Activated naive CD8-positive, alpha-beta T cell treated with anti-CD3 and anti-CD28 coated beads, Interleukin-2, amount 50 U/mL, for 24 hours (primary cell): ENCODE data around the gene MTUS2.

ENCODE experiments used
- ATAC-seq: fragments of 150-1000 bp; cut with Tn5 transposase; one replicate; pipeline ENCODE4 v1.10.0; 2021
- DNase-seq: peaks from one replicate; pipeline ENCODE4 v3.0.0; 2021
- H3K27ac Mint-ChIP-seq: one replicate; pipeline ENCODE4 v1.8.0; 2021; ENCODE audit warnings: mild to moderate bottlenecking, mixed read lengths
- H3K27me3 Mint-ChIP-seq: one replicate; pipeline ENCODE4 v1.8.0; 2021; ENCODE audit warnings: mixed read lengths
- H3K36me3 Mint-ChIP-seq: one replicate; pipeline ENCODE4 v1.8.0; 2021; ENCODE audit warnings: low read depth, mixed read lengths
- H3K4me1 Mint-ChIP-seq: one replicate; pipeline ENCODE4 v1.8.0; 2021; ENCODE audit warnings: mixed read lengths
- H3K4me3 Mint-ChIP-seq: one replicate; pipeline ENCODE4 v1.8.0; 2021; ENCODE audit warnings: mild to moderate bottlenecking, moderate library complexity, mixed read lengths
- H3K9me3 Mint-ChIP-seq: one replicate; pipeline ENCODE4 v1.8.0; 2021; ENCODE audit warnings: mixed read lengths

Gene MTUS2

GRCh38 chr13:29514720-29515310, 694.7 kb downstream of the MTUS2 start:
- Mint-ChIP-seq H3K4me3 (no peak overlapping the region), H3K36me3 (peaks cover 35% of the 10 kb centered on the region), H3K4me1 (peaks cover 2% of the 10 kb centered on the region), H3K27ac (no peak overlapping the region), H3K9me3 (no peaks in the 10 kb centered on the region), H3K27me3 (no peaks in the 10 kb centered on the region)
- DNase-seq (no peak), ATAC-seq (no peak)

DNA sequence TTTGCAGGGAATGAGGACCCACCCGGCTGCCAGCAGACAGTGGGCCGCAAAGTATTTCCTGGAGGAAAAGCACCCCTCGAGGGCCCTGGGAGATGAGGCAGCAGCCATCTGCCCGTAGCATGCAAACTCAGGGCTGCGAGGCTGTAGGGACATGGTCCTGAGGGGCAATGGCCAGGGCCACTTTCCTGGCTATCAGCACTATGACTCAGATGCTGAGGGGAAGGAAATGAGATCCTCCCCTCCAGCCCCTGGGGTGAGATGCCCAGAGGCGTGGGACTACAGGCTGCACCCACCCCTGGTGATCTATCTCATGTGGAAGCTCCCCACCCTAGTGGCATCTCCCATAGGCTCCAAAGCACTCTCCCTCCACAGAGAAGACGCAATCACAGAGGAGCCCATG, 695.2 kb downstream of the MTUS2 start:
- Mint-ChIP-seq H3K4me3 (no peak overlapping the region), H3K27me3 (no peaks in the 10 kb centered on the region), H3K27ac (no peak overlapping the region), H3K36me3 (peaks cover 41% of the 10 kb centered on the region), H3K9me3 (no peaks in the 10 kb centered on the region), H3K4me1 (peaks cover 2% of the 10 kb centered on the region)
- ATAC-seq (no peak), DNase-seq (no peak)

GRCh38 chr13:29516012-29516411, 695.9 kb downstream of the MTUS2 start:
- Mint-ChIP-seq H3K27ac (no peak overlapping the region), H3K36me3 (peaks cover 43% of the 10 kb centered on the region), H3K4me1 (peaks cover 2% of the 10 kb centered on the region), H3K4me3 (no peak overlapping the region), H3K27me3 (no peaks in the 10 kb centered on the region), H3K9me3 (no peaks in the 10 kb centered on the region)
- DNase-seq, result no peak
- ATAC-seq, result no peak

GRCh38 chr13:29516880-29517279, 696.7 kb downstream of the MTUS2 start:
- H3K36me3 Mint-ChIP-seq, result peaks cover 49% of the 10 kb centered on the region
- ATAC-seq, result no peak
- H3K27me3 Mint-ChIP-seq, result no peaks in the 10 kb centered on the region
- H3K4me1 Mint-ChIP-seq, result peaks cover 2% of the 10 kb centered on the region
- H3K27ac Mint-ChIP-seq, result no peak overlapping the region
- H3K9me3 Mint-ChIP-seq, result no peaks in the 10 kb centered on the region
- no peak overlapping the region for H3K4me3 Mint-ChIP-seq
- DNase-seq, result no peak

GRCh38 chr13:29519921-29520320, 699.8 kb downstream of the MTUS2 start:
- H3K27ac Mint-ChIP-seq, result peak overlapping the region; percentile 46
- no peak overlapping the region for H3K4me3 Mint-ChIP-seq
- DNase-seq (no peak), ATAC-seq (no peak)
- H3K27me3 Mint-ChIP-seq, result no peaks in the 10 kb centered on the region
- no peaks in the 10 kb centered on the region for H3K4me1 Mint-ChIP-seq
- no peaks in the 10 kb centered on the region for H3K9me3 Mint-ChIP-seq
- peaks cover 57% of the 10 kb centered on the region for H3K36me3 Mint-ChIP-seq

DNA sequence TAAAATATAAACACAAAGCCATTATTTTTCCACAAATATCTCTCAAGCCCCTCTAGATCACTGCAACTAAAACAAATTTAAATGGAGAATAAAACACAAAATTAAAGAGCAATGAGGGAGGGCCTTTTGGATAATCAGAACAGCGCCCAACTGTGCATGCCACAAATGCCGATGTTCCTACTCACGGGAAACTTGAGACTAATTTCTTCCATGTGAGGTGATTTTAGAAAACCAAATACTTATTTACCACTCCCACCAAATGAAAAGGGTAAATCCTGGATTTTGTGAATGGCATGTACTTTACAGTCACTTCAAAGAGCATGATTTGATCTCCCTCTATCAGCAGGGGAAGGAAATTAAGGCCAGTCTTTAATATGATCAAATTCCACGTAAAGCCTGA, 700.5 kb downstream of the MTUS2 start:
- Mint-ChIP-seq H3K36me3 (peaks cover 60% of the 10 kb centered on the region), H3K27ac (no peak overlapping the region), H3K4me3 (no peak overlapping the region), H3K4me1 (no peaks in the 10 kb centered on the region), H3K27me3 (no peaks in the 10 kb centered on the region), H3K9me3 (no peaks in the 10 kb centered on the region)
- ATAC-seq (no peak), DNase-seq (no peak)

DNA sequence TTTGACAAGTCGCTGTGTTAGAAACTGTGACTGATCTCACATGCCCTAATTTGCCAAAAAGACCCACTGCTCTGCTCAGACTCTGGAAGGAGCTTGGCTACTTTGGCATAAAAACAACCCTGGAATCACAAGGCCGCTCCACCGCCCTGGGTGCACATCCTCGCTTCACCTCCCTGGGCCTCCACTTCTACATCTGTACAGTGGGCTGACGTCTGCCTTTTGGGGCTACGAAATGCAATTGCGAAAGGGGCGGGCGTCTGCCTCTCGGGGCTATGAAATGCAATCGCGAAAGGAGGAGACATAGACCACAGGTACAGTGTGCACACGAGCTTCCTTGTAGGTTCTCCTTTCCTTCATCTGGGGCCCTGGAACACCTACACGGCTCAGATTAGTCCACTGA, 701.2 kb downstream of the MTUS2 start:
- Mint-ChIP-seq H3K4me3 (no peak overlapping the region), H3K36me3 (peaks cover 54% of the 10 kb centered on the region), H3K9me3 (no peaks in the 10 kb centered on the region), H3K27ac (no peak overlapping the region), H3K4me1 (no peaks in the 10 kb centered on the region), H3K27me3 (no peaks in the 10 kb centered on the region)
- DNase-seq (no peak), ATAC-seq (no peak)

DNA sequence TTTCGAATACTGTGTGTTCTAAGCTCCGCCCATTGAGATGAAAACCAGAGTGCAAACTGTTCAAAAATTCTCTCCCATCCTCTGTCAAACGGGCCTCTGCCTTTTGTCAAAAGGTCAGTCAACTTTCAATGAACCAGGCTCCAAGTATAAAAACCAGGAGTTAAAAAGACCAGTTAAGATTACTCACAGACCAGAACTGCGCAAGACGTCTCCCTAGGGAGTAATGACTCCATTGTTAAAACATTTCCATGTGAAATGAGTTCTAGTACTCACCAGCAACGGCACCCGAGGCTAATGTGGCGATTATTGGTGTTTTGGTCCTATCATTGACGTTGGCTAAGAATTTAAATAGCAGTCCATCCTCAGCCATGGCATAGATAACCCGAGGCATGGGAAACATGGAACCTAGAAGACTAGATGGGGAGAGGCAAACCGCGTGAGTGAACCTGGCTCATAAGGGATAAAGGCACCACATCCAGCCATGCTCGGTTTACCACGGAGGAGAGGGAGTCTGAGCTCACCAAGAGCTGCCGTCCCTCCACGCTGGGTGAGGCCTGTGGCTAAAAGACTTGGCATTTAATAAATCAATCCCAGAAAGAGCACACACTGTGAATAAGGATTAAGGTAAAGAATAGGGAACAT, 702.0 kb downstream of the MTUS2 start:
- Mint-ChIP-seq H3K9me3 (no peaks in the 10 kb centered on the region), H3K4me3 (no peak overlapping the region), H3K27ac (no peak overlapping the region), H3K27me3 (no peaks in the 10 kb centered on the region), H3K36me3 (peaks cover 58% of the 10 kb centered on the region), H3K4me1 (no peaks in the 10 kb centered on the region)
- DNase-seq (no peak), ATAC-seq (no peak)

- no peak for ATAC-seq
- Mint-ChIP-seq H3K27ac (no peak overlapping the region), H3K27me3 (no peaks in the 10 kb centered on the region), H3K4me1 (no peaks in the 10 kb centered on the region), H3K9me3 (no peaks in the 10 kb centered on the region), H3K4me3 (no peak overlapping the region), H3K36me3 (peaks cover 62% of the 10 kb centered on the region)
- no peak for DNase-seq
Observed at GRCh38 chr13:29523199-29523961, 703.2 kb downstream of the MTUS2 start.

- H3K27me3 Mint-ChIP-seq, result no peaks in the 10 kb centered on the region
- H3K9me3 Mint-ChIP-seq, result no peaks in the 10 kb centered on the region
- DNase-seq (no peak), ATAC-seq (no peak)
- H3K36me3 Mint-ChIP-seq, result peaks cover 62% of the 10 kb centered on the region
- H3K4me3 Mint-ChIP-seq, result no peak overlapping the region
- H3K4me1 Mint-ChIP-seq, result no peaks in the 10 kb centered on the region
- H3K27ac Mint-ChIP-seq, result peak overlapping the region; percentile 46
Observed at GRCh38 chr13:29524176-29524575, 704.0 kb downstream of the MTUS2 start.

- H3K36me3 Mint-ChIP-seq, result peaks cover 64% of the 10 kb centered on the region
- no peak for ATAC-seq
- no peak overlapping the region for H3K4me3 Mint-ChIP-seq
- H3K9me3 Mint-ChIP-seq, result no peaks in the 10 kb centered on the region
- H3K4me1 Mint-ChIP-seq, result no peaks in the 10 kb centered on the region
- H3K27me3 Mint-ChIP-seq, result no peaks in the 10 kb centered on the region
- DNase-seq, result no peak
- H3K27ac Mint-ChIP-seq, result peak overlapping the region; percentile 46
Observed at GRCh38 chr13:29524641-29525040, 704.5 kb downstream of the MTUS2 start.

GRCh38 chr13:29525757-29526156, 705.6 kb downstream of the MTUS2 start:
- H3K4me1 Mint-ChIP-seq, result no peaks in the 10 kb centered on the region
- H3K9me3 Mint-ChIP-seq, result no peaks in the 10 kb centered on the region
- DNase-seq (no peak), ATAC-seq (no peak)
- H3K4me3 Mint-ChIP-seq, result no peak overlapping the region
- H3K27ac Mint-ChIP-seq, result no peak overlapping the region
- no peaks in the 10 kb centered on the region for H3K27me3 Mint-ChIP-seq
- H3K36me3 Mint-ChIP-seq, result peaks cover 66% of the 10 kb centered on the region

DNA sequence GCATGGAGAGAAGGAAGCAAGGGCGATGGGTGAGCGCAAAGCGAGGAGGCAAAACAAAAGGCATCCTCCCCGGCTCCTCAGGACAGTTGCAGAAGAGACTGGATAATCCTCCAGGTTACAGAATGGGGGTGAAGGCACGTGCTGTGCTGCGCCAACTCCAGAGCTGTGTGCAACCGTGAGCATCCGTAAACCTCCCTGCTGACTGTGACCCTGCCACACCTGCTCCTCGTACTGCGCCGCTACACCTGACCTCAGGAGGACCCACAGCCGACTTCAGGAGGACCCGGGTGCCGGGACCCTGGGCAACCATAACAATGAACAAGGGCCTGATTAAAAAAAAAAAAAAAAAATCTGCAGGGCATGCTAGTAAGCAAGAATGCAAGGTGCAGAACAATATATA, 706.6 kb downstream of the MTUS2 start:
- Mint-ChIP-seq H3K4me3 (no peak overlapping the region), H3K36me3 (peaks cover 68% of the 10 kb centered on the region), H3K9me3 (no peaks in the 10 kb centered on the region), H3K4me1 (no peaks in the 10 kb centered on the region), H3K27ac (no peak overlapping the region), H3K27me3 (no peaks in the 10 kb centered on the region)
- DNase-seq (no peak), ATAC-seq (no peak)

DNA sequence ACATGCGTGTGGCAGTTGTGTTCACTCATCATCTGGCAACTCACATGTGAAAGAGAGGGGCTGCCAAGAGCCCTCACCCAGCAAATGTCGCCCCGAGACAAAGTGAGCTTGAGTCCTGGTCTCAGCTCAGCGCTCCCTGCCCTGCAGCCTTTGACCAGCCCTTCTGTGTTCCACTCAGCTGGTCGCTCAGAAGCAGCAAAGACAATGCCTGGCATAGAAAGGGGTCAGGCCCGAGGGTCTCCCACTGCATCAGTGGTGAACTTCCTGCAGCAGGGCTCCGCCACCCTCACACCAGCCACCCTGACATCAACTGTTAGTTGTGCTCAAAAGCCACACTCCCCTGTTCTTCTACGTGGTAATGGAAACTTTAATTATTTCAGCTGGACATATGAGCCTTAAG, 707.4 kb downstream of the MTUS2 start:
- no peak for ATAC-seq
- Mint-ChIP-seq H3K27ac (no peak overlapping the region), H3K36me3 (peaks cover 67% of the 10 kb centered on the region)

DNA sequence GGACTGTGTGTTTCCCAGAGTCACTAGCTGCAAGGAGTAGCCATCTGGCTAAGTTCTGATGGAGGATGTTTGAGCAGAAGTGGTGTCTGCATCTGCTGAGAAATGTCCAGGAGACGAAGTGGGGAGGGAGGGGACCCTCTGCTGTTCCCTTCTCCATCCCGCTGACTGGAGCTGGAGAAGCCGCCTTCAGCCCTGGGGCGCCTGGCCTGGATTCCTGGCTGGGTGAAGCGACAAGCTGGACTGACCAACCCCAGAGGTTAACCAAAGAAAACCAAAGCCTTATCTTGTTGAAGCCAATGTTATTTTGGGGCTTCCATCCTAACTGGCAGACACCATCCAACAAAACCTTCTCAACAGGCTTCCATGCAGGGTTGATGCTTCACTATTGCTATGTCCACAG, 707.8 kb downstream of the MTUS2 start:
- H3K4me1 Mint-ChIP-seq, result no peaks in the 10 kb centered on the region
- peaks cover 68% of the 10 kb centered on the region for H3K36me3 Mint-ChIP-seq
- no peak for DNase-seq
- no peak for ATAC-seq
- H3K4me3 Mint-ChIP-seq, result no peak overlapping the region
- no peaks in the 10 kb centered on the region for H3K27me3 Mint-ChIP-seq
- H3K27ac Mint-ChIP-seq, result no peak overlapping the region
- no peaks in the 10 kb centered on the region for H3K9me3 Mint-ChIP-seq

More for the DNA sequence above, 707.4 kb downstream of the MTUS2 start:
- Mint-ChIP-seq H3K4me3 (no peak overlapping the region), H3K27me3 (no peaks in the 10 kb centered on the region), H3K4me1 (no peaks in the 10 kb centered on the region), H3K9me3 (no peaks in the 10 kb centered on the region)
- DNase-seq, result no peak
